OCI-LY1 (cell line): ENCODE measurements around the gene PGS1.

Experiments used
- EZH2 ChIP-seq: fragments of 200-600 bp; sonication (generic), shearing (Covaris generic); IDR thresholded peaks from 2 replicates; pipeline ENCODE4 v1.8.0; 2017; ENCODE audit warnings: borderline replicate concordance, mixed run types, mild to moderate bottlenecking, antibody characterized with exemption, low read length, moderate library complexity, mixed read lengths
- TF ChIP-seq, protein P1 (sequence below): fragments of 200-600 bp; sonication (generic), shearing (Covaris generic); IDR thresholded peaks from 2 replicates; pipeline ENCODE4 v1.5.1; 2017; ENCODE audit warnings: mild to moderate bottlenecking, antibody characterized with exemption, low read length, moderate library complexity, mixed read lengths

GRCh38 chr17:78441271-78441971 is 63.0 kb downstream of the PGS1 start:
- TF ChIP-seq, protein P1, sequence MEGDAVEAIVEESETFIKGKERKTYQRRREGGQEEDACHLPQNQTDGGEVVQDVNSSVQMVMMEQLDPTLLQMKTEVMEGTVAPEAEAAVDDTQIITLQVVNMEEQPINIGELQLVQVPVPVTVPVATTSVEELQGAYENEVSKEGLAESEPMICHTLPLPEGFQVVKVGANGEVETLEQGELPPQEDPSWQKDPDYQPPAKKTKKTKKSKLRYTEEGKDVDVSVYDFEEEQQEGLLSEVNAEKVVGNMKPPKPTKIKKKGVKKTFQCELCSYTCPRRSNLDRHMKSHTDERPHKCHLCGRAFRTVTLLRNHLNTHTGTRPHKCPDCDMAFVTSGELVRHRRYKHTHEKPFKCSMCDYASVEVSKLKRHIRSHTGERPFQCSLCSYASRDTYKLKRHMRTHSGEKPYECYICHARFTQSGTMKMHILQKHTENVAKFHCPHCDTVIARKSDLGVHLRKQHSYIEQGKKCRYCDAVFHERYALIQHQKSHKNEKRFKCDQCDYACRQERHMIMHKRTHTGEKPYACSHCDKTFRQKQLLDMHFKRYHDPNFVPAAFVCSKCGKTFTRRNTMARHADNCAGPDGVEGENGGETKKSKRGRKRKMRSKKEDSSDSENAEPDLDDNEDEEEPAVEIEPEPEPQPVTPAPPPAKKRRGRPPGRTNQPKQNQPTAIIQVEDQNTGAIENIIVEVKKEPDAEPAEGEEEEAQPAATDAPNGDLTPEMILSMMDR = no peak
- no peak for TF ChIP-seq EZH2
